GM19238 (cell line): Measurements from ENCODE around the gene FGGY.

Experiments used
- DNase-seq: peaks from one replicate; pipeline ENCODE4 v3.0.0; 2011; ENCODE audit warnings: low spot score; ENCODE audit not compliant: insufficient read length

The FGGY gene

GRCh38 chr1:59673573-59674450 is 376.9 kb downstream of the FGGY start:
- no peak for DNase-seq

- DNase-seq = no peak
These were observed 377.7 kb downstream of the FGGY start for GRCh38 chr1:59674595-59674994.

GRCh38 chr1:59675936-59676335 is 379.0 kb downstream of the FGGY start:
- DNase-seq = no peak

GRCh38 chr1:59678040-59678439 is 381.1 kb downstream of the FGGY start:
- no peak for DNase-seq

- no peak for DNase-seq
These were observed 381.8 kb downstream of the FGGY start for GRCh38 chr1:59678493-59679228.

- DNase-seq = no peak
These were observed 383.1 kb downstream of the FGGY start for GRCh38 chr1:59680044-59680443.

- no peak for DNase-seq
These were observed 385.6 kb downstream of the FGGY start for GRCh38 chr1:59682396-59683080.

GRCh38 chr1:59683197-59683596 is 386.3 kb downstream of the FGGY start:
- no peak for DNase-seq

- DNase-seq = no peak
These were observed 387.8 kb downstream of the FGGY start for GRCh38 chr1:59684698-59685097.

GRCh38 chr1:59685101-59685500 is 388.2 kb downstream of the FGGY start:
- DNase-seq = no peak

- DNase-seq = no peak
These were observed 388.8 kb downstream of the FGGY start for GRCh38 chr1:59685666-59686065.

- DNase-seq = no peak
These were observed 389.3 kb downstream of the FGGY start for GRCh38 chr1:59686170-59686569.

GRCh38 chr1:59686574-59686973 is 389.7 kb downstream of the FGGY start:
- no peak for DNase-seq

GRCh38 chr1:59687081-59687480 is 390.2 kb downstream of the FGGY start:
- DNase-seq = no peak

GRCh38 chr1:59688976-59689375 is 392.1 kb downstream of the FGGY start:
- no peak for DNase-seq

- DNase-seq = no peak
These were observed 392.8 kb downstream of the FGGY start for GRCh38 chr1:59689730-59690129.

GRCh38 chr1:59690171-59690930 is 393.5 kb downstream of the FGGY start:
- no peak for DNase-seq

- DNase-seq = no peak
These were observed 394.4 kb downstream of the FGGY start for GRCh38 chr1:59691261-59691660.

GRCh38 chr1:59692591-59692990 is 395.7 kb downstream of the FGGY start:
- no peak for DNase-seq

GRCh38 chr1:59693406-59693805 is 396.5 kb downstream of the FGGY start:
- DNase-seq = no peak

- no peak for DNase-seq
These were observed 398.4 kb downstream of the FGGY start for GRCh38 chr1:59695252-59695651.
